ENCODE data around the gene CYBA. TPM values are rescaled to one million over a fixed set of nuclear protein-coding genes. Genes with fewer than 3 reads are reported as not detected.

The CYBA gene
- total and polyA plus RNA-seq, 9 of the 15 experiments (the other 6 are each of a cell fraction or from before 2014, with no cell fraction given), result 0.34 to 683 (median 93.0) TPM

GRCh38 chr16:88680554-88681083 is 29.8 kb upstream of the CYBA start:
- Histone ChIP-seq H4K20me1 (replicated peaks; ENCODE audit: control insufficient read depth, insufficient read depth, low read length) (no peaks in the 10 kb centered on the region; the same call in 1 of the 2 replicates), H3K4me3 (no peak overlapping the region), H3K9ac (ENCODE audit: insufficient read depth in 1 of 2, low read depth in 2 of 2, low read length in 2 of 2) (peak overlapping the region in 1 of 2 experiments; percentile 50; a peak in 2 of 4 replicates), H3K9me1 (ENCODE audit: control insufficient read depth, insufficient read depth, low read length) (no peaks in the 10 kb centered on the region), H2AFZ (ENCODE audit: low read depth, low read length) (no peak overlapping the region), H3K27ac (ENCODE audit: extremely low read depth, low read depth, low read length) (no peak overlapping the region), H3K36me3 (ENCODE audit: control insufficient read depth, insufficient read depth, low read length) (no peaks in the 10 kb centered on the region), H3K27me3 (ENCODE audit: control insufficient read depth in 2 of 2, insufficient read depth in 2 of 2, low read length in 2 of 2) (no peaks in the 10 kb centered on the region), H3K4me1 (replicated peaks in 1 of 2; ENCODE audit: control insufficient read depth in 2 of 2, insufficient read depth in 2 of 2, low read length in 2 of 2) (peaks cover 3 to 50% of the 10 kb centered on the region in 2 experiments; a peak in 3 of 5 replicates), H3K4me2 (ENCODE audit: insufficient read depth, low read length) (no peak overlapping the region), H3K9me3 (replicated peaks; ENCODE audit: control insufficient read depth, insufficient read depth, low read depth, low read length) (no peaks in the 10 kb centered on the region), H3K79me2 (ENCODE audit: control insufficient read depth, insufficient read depth, low read length) (no peaks in the 10 kb centered on the region)
- FAIRE-seq, result no peak
- WGBS (ENCODE audit: insufficient coverage, low coverage, missing lambda C conversion rate), result 80% methylated on average over 5 of the region's 5 CpGs
- ChIA-PET POLR2A (interaction anchor here (0.6 to 1.1 kb wide), 5 partner anchors 11 to 222 kb away, joined by 3 read pairs; no protein-coding TSS in a partner anchor), CTCF (ENCODE audit: low intra/inter-chr PET ratio) (no interaction called here)
- BruUV-seq (replicated peaks), result no TSS peak
- in situ Hi-C loops (cut with MboI) (no loop called here), intact Hi-C loops (cut with micrococcal nuclease) (no loop called here)
- ATAC-seq, result no peak
- TF ChIP-seq CBX3 (IDR thresholded peaks at IDR 0.05; ENCODE audit: borderline replicate concordance in 1 of 2, low read length in 2 of 2) (no peak), ZNF121 (CRISPR knock-in tag; conservative IDR thresholded peaks at IDR 0.05) (peak; percentile 60)
- DNase-seq (ENCODE audit: extremely low read depth in 1 of 4, low spot score in 3 of 4), result no peak

DNA sequence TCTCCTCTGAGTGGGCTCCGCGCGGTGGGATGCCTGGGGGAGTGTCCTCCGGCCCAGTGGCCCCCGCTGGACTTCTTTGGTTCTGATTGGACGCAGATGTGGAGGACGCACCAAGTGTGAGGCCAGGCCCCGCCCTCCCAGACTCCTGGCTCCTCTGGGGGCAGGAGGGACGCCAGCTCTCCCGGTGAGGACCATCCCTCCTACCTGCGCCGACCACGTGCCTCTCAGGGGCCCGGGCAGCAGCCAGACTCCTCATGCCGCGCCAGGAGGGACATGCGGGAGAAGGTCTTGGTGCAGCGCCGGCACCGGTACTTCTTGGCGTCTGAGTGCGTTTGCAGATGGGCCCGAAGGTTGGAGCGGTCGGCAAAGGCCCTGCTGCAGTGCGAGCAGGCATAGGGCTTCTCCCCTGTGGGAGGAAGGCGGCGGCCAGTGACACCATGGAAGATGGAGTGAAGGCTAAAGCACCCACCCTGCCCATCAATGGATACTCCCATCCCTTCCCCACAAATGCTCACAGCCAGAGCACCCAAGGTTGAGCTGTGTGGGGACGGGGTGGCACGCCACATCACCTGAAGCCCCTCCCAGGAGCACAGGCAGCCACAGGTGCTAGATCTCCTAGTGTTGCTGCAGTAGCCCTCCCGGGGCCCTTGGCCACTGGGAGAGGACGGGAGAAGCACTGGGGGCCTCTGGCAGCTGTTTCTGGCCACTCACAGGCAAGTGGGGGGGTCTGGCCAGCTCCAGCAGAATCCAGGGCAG is 27.5 kb upstream of the CYBA start:
- ChIA-PET CTCF (ENCODE audit: low intra/inter-chr PET ratio) (no interaction called here), POLR2A (interaction anchor here (0.7 to 1.8 kb wide), 2 partner anchors 16 to 81 kb away, joined by 4 to 10 read pairs; partner anchors contain the start of gene MVD)
- no TSS peak for BruUV-seq (replicated peaks)
- H3K4me2 ChIP-seq (ENCODE audit: insufficient read depth, low read length), result no peak overlapping the region
- H3K27me3 ChIP-seq (ENCODE audit: control insufficient read depth in 2 of 2, insufficient read depth in 2 of 2, low read length in 2 of 2), result no peaks in the 10 kb centered on the region
- in situ Hi-C loops (cut with MboI) (no loop called here), intact Hi-C loops (cut with micrococcal nuclease) (no loop called here)
- no peaks in the 10 kb centered on the region for H3K79me2 ChIP-seq (ENCODE audit: control insufficient read depth, insufficient read depth, low read length)
- no peak overlapping the region for H2AFZ ChIP-seq (ENCODE audit: low read depth, low read length)
- no peaks in the 10 kb centered on the region for H3K9me1 ChIP-seq (ENCODE audit: control insufficient read depth, insufficient read depth, low read length)
- H3K36me3 ChIP-seq (ENCODE audit: control insufficient read depth, insufficient read depth, low read length), result peaks cover 3% of the 10 kb centered on the region; the same call in 1 of the 3 replicates
- TF ChIP-seq RBM14 (IDR thresholded peaks at IDR 0.05; ENCODE audit: borderline replicate concordance, insufficient read depth, low read depth, low read length), result no peak
- peak; percentile 70 for TF ChIP-seq POLR2G (IDR thresholded peaks at IDR 0.05; ENCODE audit: low read depth, low read length)
- no peak for FAIRE-seq
- ATAC-seq, result no peak
- peaks cover 0 to 40% of the 10 kb centered on the region in 2 experiments; a peak in 2 of 5 replicates for H3K4me1 ChIP-seq (replicated peaks in 1 of 2; ENCODE audit: control insufficient read depth in 2 of 2, insufficient read depth in 2 of 2, low read length in 2 of 2)
- no peaks in the 10 kb centered on the region for H3K9me3 ChIP-seq (replicated peaks; ENCODE audit: control insufficient read depth, insufficient read depth, low read depth, low read length)
- H4K20me1 ChIP-seq (replicated peaks; ENCODE audit: control insufficient read depth, insufficient read depth, low read length), result no peaks in the 10 kb centered on the region; the same call in 1 of the 2 replicates
- 78% methylated on average over 31 of the region's 32 CpGs for WGBS (ENCODE audit: insufficient coverage, low coverage, missing lambda C conversion rate)
- no peak for DNase-seq (ENCODE audit: extremely low read depth in 1 of 4, low spot score in 3 of 4)
- no peak overlapping the region for H3K27ac ChIP-seq (ENCODE audit: extremely low read depth, low read depth, low read length)
- H3K9ac ChIP-seq (ENCODE audit: insufficient read depth in 1 of 2, low read depth in 2 of 2, low read length in 2 of 2), result peak overlapping the region in 1 of 2 experiments; percentile 78; a peak in 2 of 4 replicates
- H3K4me3 ChIP-seq, result no peak overlapping the region
